Measurements from ENCODE around the gene ZNF500. TPM values are rescaled to one million over a fixed set of nuclear protein-coding genes. Genes with fewer than 3 reads are reported as not detected.

The ZNF500 gene
- total RNA-seq, 4 donors from 2014 or later = 3.8 to 11.7 (median 8.2) TPM

DNA sequence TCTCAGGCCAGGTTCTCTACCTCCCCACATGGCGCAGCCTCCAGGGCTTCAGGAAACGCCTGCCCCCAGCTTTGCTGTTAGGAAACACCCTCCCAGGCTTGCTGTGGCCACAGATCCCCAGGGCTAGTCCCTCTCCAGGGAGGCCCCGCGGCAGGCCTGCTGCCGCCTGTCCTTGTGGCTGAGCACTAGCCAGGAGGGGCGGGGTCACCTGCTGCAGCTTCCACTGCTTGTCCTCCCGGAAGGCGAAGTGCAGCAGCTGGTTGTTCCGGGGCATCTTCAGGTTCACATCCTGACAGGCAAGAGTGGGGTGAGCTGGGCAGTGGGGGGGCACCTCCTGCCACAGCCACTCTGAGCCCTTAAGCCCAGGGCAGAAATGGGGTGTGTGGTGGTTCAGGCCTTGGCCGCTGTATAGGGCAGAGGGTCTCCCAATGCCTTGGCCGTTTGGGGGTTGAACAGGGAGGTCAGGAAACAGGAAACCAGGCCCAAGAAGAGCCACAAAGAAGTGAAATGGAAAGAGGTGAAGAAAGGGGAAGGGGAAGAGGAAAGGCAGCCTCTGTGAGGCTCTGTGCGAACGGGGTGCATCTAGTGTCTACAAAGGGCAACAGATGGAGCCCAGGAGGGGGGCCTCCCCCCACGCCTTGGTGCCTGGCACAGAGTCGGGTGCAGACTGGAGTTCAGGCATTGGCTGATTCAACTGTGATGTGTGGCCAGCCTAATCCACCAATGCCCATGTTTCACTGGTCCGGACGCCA is 33.5 kb upstream of the ZNF500 start:
- TF ChIP-seq, protein P1, sequence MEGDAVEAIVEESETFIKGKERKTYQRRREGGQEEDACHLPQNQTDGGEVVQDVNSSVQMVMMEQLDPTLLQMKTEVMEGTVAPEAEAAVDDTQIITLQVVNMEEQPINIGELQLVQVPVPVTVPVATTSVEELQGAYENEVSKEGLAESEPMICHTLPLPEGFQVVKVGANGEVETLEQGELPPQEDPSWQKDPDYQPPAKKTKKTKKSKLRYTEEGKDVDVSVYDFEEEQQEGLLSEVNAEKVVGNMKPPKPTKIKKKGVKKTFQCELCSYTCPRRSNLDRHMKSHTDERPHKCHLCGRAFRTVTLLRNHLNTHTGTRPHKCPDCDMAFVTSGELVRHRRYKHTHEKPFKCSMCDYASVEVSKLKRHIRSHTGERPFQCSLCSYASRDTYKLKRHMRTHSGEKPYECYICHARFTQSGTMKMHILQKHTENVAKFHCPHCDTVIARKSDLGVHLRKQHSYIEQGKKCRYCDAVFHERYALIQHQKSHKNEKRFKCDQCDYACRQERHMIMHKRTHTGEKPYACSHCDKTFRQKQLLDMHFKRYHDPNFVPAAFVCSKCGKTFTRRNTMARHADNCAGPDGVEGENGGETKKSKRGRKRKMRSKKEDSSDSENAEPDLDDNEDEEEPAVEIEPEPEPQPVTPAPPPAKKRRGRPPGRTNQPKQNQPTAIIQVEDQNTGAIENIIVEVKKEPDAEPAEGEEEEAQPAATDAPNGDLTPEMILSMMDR (IDR thresholded peaks at IDR 0.05; ENCODE audit: low read depth) = no peak

DNA sequence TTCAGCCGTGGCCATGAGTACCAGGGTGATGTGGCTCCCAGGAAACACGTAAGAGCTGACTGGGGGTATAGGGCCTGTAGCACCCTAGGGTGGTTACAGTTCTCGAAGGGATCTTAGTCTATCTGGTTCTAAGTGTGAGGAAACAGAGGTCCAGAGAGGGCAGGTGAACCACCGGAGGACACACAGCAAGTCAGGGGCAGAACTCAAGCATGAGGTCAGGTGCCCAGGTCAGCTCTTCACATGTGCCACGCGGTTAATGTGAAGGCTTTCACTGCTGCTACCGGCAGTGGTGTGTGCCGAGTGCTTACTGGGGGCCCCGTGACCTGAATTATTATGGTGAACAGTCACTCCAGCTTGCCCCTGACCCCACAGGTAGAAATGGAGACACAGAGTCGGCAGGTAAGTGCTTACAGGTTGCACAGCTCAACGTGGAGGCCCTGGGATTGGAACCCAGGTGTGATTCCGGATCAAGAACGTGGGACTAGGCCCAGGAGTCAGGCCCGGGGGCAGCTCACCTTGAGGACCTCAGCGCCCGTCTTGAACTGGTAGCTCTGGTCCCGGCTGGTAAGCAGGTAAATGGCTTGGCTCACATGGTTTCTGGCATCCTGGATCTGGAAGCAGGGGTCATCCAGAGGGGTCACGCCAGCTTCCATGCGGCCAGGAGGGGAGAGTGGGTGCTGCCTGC is 32.4 kb upstream of the ZNF500 start:
- TF ChIP-seq, protein P1 (IDR thresholded peaks at IDR 0.05; ENCODE audit: low read depth) = no peak

DNA sequence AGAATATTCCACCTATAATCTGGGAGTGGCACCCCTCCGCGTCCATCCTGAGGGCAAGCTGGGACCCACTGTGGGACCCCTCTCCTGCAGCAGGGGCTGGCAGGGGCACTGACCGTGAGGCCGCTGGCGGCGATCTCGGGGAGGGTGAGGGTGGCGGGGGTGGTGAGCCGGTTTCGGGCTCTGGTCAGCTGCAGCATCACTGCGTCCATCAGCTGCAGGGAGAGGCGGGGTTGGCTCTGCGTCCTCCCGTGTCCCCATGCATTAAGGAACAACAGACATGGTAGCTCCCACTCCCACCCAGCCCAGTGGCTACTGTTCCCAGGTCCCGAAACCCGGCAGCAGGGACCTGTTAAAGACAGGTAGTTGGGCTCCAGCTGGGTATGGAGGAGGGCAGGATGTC is 31.5 kb upstream of the ZNF500 start:
- TF ChIP-seq, protein P1 (IDR thresholded peaks at IDR 0.05; ENCODE audit: low read depth) = no peak

DNA sequence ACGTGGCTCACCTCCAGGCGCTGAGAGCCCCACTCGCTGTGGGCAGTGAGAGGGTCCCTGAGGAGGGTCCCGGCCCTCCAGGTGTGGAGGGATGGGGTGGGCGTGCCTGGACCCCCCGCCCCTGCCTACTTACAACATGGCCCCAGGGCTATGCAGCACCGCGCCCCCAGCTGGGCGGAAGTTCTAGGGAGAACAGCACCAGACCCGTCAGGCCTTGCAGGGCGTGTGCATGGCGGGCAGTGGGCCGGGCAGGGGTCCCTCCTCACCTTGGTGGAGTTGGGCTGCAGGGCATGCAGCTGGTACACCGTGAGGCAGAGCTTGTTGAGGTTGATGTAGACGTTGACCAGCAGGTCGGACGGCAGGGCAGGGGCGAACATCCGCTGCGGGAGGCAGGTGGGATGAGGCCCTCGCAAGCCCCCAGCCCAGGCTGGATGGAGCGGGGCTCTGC is 30.9 kb upstream of the ZNF500 start:
- TF ChIP-seq, protein P1 (IDR thresholded peaks at IDR 0.05; ENCODE audit: low read depth) = no peak

DNA sequence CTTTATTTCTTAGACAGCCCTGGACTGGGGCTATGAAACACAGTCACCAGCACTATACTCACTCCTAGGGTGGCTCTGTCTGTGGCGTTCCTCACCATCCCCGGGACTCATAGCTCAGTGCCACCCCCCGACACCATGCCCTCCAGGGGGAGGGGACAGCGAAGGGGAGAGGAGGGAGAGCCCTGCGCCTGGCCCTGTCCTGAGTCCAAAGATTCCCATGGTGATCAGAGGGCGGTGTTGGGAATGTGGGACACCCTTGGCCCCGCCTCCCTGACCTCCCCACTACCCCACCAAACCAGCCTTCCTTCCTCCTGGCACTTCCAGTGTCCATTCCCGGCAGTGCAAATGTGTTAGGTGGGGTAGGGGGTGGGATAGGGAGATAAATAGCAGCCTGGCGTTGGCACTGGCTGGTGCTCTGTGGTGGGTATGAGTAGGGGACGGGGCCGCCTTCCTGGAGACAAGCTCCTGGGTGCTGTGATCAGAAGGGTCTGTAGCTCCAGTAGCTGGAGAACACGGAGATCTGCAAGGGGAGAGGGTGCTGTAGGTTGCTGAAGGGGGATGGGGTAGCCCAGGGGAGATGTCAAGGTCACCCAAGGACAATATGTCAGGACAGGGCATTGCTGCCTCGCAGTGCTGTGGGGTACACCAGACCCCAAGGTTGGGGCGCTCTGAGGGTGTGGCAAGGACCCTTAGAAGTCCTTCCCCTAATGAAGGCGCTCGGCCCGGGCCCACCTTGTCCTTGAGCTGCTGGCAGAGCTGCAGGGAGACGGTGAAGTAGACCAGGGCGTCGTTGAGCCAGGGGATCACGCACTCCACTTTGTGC is 30.2 kb upstream of the ZNF500 start:
- TF ChIP-seq, protein P1 (IDR thresholded peaks at IDR 0.05; ENCODE audit: low read depth) = no peak

DNA sequence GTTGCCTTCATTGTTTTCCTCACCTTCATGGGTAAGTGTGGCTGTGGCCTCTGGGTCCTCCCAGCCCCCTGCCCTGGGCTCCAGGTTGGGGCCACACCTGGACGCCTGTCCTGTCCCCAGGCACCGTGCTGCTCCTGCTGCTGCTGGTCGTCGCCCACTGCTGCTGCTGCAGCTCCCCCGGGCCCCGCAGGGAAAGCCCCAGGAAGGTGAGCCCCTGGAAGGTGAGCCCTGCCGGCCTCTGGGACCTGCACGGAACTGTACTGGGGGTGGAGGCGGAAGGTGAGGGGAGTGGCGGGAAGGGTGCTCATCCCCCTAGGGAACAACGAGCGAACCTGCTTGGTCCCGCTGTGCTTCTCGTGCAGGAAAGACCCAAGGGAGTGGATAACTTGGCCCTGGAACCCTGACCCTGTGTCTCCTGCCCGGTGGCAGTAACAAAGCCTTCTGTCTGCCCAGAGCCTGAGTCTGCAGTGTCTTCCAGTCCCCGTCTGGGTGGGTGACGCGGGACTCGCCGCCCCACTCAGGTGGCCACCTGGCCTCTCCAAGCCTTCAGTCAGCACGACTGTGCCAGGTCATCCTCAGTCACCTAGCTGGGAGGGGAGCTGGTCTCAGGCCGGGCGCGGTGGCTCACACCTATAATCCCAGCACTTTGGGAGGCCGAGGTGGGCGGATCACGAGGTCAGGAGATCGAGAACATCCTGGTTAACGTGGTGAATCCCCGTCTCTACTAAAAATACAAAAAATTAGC is 29.0 kb upstream of the ZNF500 start:
- TF ChIP-seq, protein P1 (IDR thresholded peaks at IDR 0.05; ENCODE audit: low read depth) = no peak
